ENCODE measurements around the gene PCOLCE2.
A peak's percentile ranks its signal among the peaks of the same experiment; 100 is the strongest.

Gene PCOLCE2

GRCh38 chr3:142929890-142930289 is 41.0 kb upstream of the PCOLCE2 start:
- H3K36me3 ChIP-seq = no peaks in the 10 kb centered on the region
- no peaks in the 10 kb centered on the region for H3K9me3 ChIP-seq
- no peak for DNase-seq
- no peak for TF ChIP-seq CTCF (IDR thresholded peaks at IDR 0.05; ENCODE audit: low read depth, low read length)
- H3K27me3 ChIP-seq = no peaks in the 10 kb centered on the region
- H3K4me1 ChIP-seq = no peaks in the 10 kb centered on the region
- no peak overlapping the region for H3K4me3 ChIP-seq (ENCODE audit: low read depth, low read length)

DNA sequence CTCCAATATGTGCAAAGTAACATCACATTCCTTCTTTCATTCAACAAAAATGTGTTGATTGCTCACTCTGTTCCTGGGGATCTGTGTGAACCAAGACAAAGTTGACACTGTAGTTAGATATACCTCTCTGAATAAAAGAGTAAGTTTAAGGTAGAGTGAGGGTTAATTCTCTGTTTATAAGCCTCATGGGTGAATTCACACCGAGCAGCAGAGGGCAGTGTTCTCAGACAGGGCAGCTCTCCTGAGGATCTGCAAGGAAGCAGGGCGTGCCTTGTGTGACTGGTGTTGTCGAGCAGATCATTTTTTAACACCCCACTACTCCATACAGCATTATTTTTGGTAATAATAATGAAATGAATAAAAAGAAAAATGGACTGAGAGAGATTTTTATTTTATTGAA is 40.2 kb upstream of the PCOLCE2 start:
- Histone ChIP-seq H3K9me3 (no peaks in the 10 kb centered on the region), H3K36me3 (no peaks in the 10 kb centered on the region), H3K27me3 (no peaks in the 10 kb centered on the region), H3K4me1 (no peaks in the 10 kb centered on the region), H3K4me3 (ENCODE audit: low read depth, low read length) (no peak overlapping the region)
- peak; percentile 55 for DNase-seq
- TF ChIP-seq CTCF (IDR thresholded peaks at IDR 0.05; ENCODE audit: low read depth, low read length) = peak; percentile 64

DNA sequence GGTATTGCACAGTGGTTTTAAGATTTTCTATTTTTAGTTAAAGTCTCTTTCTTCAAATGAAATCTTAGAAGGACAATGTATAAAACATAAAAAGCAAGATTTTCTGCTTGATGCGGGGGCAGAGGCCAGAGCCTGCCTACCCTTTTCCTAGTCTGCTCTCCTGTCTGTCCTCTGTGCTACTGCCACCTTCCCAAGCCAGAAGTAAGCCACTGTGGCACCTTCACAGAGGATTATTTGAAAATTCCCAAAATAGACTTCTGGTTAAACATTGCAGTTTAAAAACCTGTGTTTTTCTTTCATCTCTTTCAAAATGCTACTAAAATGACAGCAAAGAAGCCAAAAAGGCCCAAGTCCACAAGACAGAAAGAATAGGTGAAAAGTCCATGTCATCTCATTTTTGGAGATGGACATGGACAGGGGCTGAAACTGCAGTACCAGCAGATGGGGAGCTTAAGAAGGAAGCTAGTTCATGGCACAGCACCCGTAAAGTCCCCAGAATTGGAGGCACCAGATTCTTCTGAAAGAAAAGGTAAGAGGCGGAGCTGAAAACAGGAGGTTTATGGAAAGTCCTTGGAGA is 37.6 kb upstream of the PCOLCE2 start:
- Histone ChIP-seq H3K4me1 (no peaks in the 10 kb centered on the region), H3K27me3 (no peaks in the 10 kb centered on the region), H3K9me3 (no peaks in the 10 kb centered on the region), H3K4me3 (ENCODE audit: low read depth, low read length) (no peak overlapping the region), H3K36me3 (no peaks in the 10 kb centered on the region)
- no peak for TF ChIP-seq CTCF (IDR thresholded peaks at IDR 0.05; ENCODE audit: low read depth, low read length)
- no peak for DNase-seq

- Histone ChIP-seq H3K4me1 (no peaks in the 10 kb centered on the region), H3K9me3 (no peaks in the 10 kb centered on the region), H3K4me3 (ENCODE audit: low read depth, low read length) (no peak overlapping the region), H3K27me3 (no peaks in the 10 kb centered on the region), H3K36me3 (no peaks in the 10 kb centered on the region)
- TF ChIP-seq CTCF (IDR thresholded peaks at IDR 0.05; ENCODE audit: low read depth, low read length) = no peak
- DNase-seq = no peak
Observed at GRCh38 chr3:142925140-142925539, 36.3 kb upstream of the PCOLCE2 start.

- Histone ChIP-seq H3K27me3 (no peaks in the 10 kb centered on the region), H3K4me1 (no peaks in the 10 kb centered on the region), H3K36me3 (no peaks in the 10 kb centered on the region), H3K9me3 (no peaks in the 10 kb centered on the region), H3K4me3 (ENCODE audit: low read depth, low read length) (no peak overlapping the region)
- DNase-seq = no peak
- TF ChIP-seq CTCF (IDR thresholded peaks at IDR 0.05; ENCODE audit: low read depth, low read length) = no peak
Observed at GRCh38 chr3:142923694-142924093, 34.8 kb upstream of the PCOLCE2 start.

- no peaks in the 10 kb centered on the region for H3K36me3 ChIP-seq
- TF ChIP-seq CTCF (IDR thresholded peaks at IDR 0.05; ENCODE audit: low read depth, low read length) = no peak
- no peaks in the 10 kb centered on the region for H3K4me1 ChIP-seq
- no peaks in the 10 kb centered on the region for H3K27me3 ChIP-seq
- no peaks in the 10 kb centered on the region for H3K9me3 ChIP-seq
- no peak overlapping the region for H3K4me3 ChIP-seq (ENCODE audit: low read depth, low read length)
- DNase-seq = no peak
Observed at GRCh38 chr3:142916605-142917004, 27.7 kb upstream of the PCOLCE2 start.

Measured in BE2C (cell line).